K562 (cell line): Measurements from ENCODE around the gene FAM161A. TPM values are rescaled to one million over a fixed set of nuclear protein-coding genes. Genes with fewer than 3 reads are reported as not detected.

Experiments used
- ATAC-seq: fragments of 200-7000 bp; cut with Tn5 transposase; 3 replicates; pipeline ENCODE4 v1.9.1; 2020; ENCODE audit warnings: moderate library complexity
- BruUV-seq: library from RNA; stranded (reverse); fragments of 400-500 nt; replicated peaks from 2 replicates; lab custom pipeline; 2021; lab: Mats Ljungman, UMichigan
- CTCF ChIA-PET: fragments of 300-600 bp; formaldehyde crosslinking; extraction: SDS; loops from one replicate; lab custom pipeline; 2021; ENCODE audit warnings: low intra/inter-chr PET ratio; lab: Yijun Ruan, JAX
- POLR2A ChIA-PET: fragments of 300-600, 350-650 bp; sonication (Branson Sonifier 250); formaldehyde crosslinking; extraction: SDS; loops from one replicate; lab custom pipeline; 2021; ENCODE audit warnings: antibody characterized with exemption, inconsistent platforms; lab: Yijun Ruan, JAX
- DNase-seq, 4 experiments: peaks; one replicate each; pipeline versions ENCODE4 v3.0.0 to v3.0.0-alpha.2; 2011 to 2018; ENCODE audit warnings: low spot score in 3 of 4, mixed read lengths in 3 of 4; ENCODE audit errors: extremely low read depth in 1 of 4
- FAIRE-seq: peaks from 2 replicates; lab custom pipeline; 2011; peaks lifted over from hg19 to GRCh38; lab: Jason Lieb, UNC
- H2AFZ ChIP-seq: 2 replicates; pipeline ENCODE4 v1.6.0; 2011; ENCODE audit warnings: low read depth, low read length, control low read depth, inconsistent platforms
- H3K27ac ChIP-seq: fragments of 200-600 bp; 3 replicates; pipeline ENCODE4 v1.8.0; 2011; ENCODE audit warnings: low read depth, mild to moderate bottlenecking, control low read depth, inconsistent platforms, low read length, moderate library complexity, mixed read lengths; ENCODE audit errors: extremely low read depth
- H3K27me3 ChIP-seq, 2 experiments: fragments of 300-600 bp in 1 of 2; 2 replicates in 1 of 2; 3 replicates in 1 of 2; pipeline versions ENCODE4 v1.6.0 to v1.8.0; 2011; ENCODE audit warnings: inconsistent platforms in 2 of 2, low read length in 2 of 2, mild to moderate bottlenecking in 1 of 2, mixed read lengths in 1 of 2, moderate library complexity in 1 of 2; ENCODE audit not compliant: control insufficient read depth in 2 of 2, insufficient read depth in 2 of 2
- H3K36me3 ChIP-seq: fragments of 300-600 bp; 3 replicates; pipeline ENCODE4 v1.8.0; 2011; ENCODE audit warnings: mild to moderate bottlenecking, low read length, inconsistent platforms; ENCODE audit not compliant: control insufficient read depth, insufficient read depth
- H3K4me1 ChIP-seq, 2 experiments: fragments of 200-600 bp in 1 of 2; replicated peaks in 1 of 2; 2 replicates in 1 of 2; 3 replicates in 1 of 2; pipeline versions ENCODE4 v1.5.1 to v1.8.0; 2011; ENCODE audit warnings: inconsistent platforms in 2 of 2, low read length in 2 of 2, mild to moderate bottlenecking in 1 of 2, mixed read lengths in 1 of 2, moderate library complexity in 1 of 2; ENCODE audit not compliant: control insufficient read depth in 2 of 2, insufficient read depth in 2 of 2
- H3K4me2 ChIP-seq: 2 replicates; pipeline ENCODE4 v1.6.1; 2011; ENCODE audit warnings: low read length, control low read depth, inconsistent platforms, mixed read lengths; ENCODE audit not compliant: insufficient read depth
- H3K4me3 ChIP-seq: fragments of 200-600 bp; sonication (generic), shearing (Covaris generic); 2 replicates; pipeline ENCODE4 v1.5.1; 2016; ENCODE audit warnings: control low read depth, inconsistent platforms
- H3K79me2 ChIP-seq: fragments of 200-600 bp; 3 replicates; pipeline ENCODE4 v1.8.0; 2011; ENCODE audit warnings: low read length, inconsistent platforms; ENCODE audit not compliant: control insufficient read depth, insufficient read depth
- H3K9ac ChIP-seq, 2 experiments: 2 replicates each; pipeline versions ENCODE4 v1.6.0 to v1.6.1; 2011; ENCODE audit warnings: low read depth in 2 of 2, low read length in 2 of 2, control low read depth in 1 of 2, inconsistent platforms in 1 of 2, mild to moderate bottlenecking in 1 of 2, mixed read lengths in 1 of 2; ENCODE audit not compliant: insufficient read depth in 1 of 2
- H3K9me1 ChIP-seq: one replicate; pipeline ENCODE4 v1.6.0; 2011; ENCODE audit warnings: inconsistent platforms, mild to moderate bottlenecking, low read length, moderate library complexity; ENCODE audit not compliant: control insufficient read depth, insufficient read depth
- H3K9me3 ChIP-seq: replicated peaks from 2 replicates; pipeline ENCODE4 v1.5.1; 2011; ENCODE audit warnings: low read depth, low read length, inconsistent platforms; ENCODE audit not compliant: control insufficient read depth, insufficient read depth
- H4K20me1 ChIP-seq: replicated peaks from 2 replicates; pipeline ENCODE4 v1.6.1; 2011; ENCODE audit warnings: low read length, inconsistent platforms, mixed read lengths; ENCODE audit not compliant: control insufficient read depth, insufficient read depth
- AFF1 ChIP-seq, 2 experiments: fragments of 450-650 bp; IDR thresholded peaks; 2 replicates each; pipeline ENCODE4 v1.6.1; 2018; ENCODE audit warnings: mild to moderate bottlenecking in 2 of 2, low read depth in 1 of 2; ENCODE audit not compliant: partially characterized antibody in 2 of 2
- C11orf30 ChIP-seq: fragments of 450-650 bp; IDR thresholded peaks from 2 replicates; pipeline ENCODE4 v1.6.1; 2016; ENCODE audit warnings: low read depth, mild to moderate bottlenecking
- GMEB1 ChIP-seq: fragments of 250-450 bp; sonication (Bioruptor Pico); IDR thresholded peaks from 2 replicates; pipeline ENCODE4 v1.4.0; 2020; ENCODE audit warnings: mild to moderate bottlenecking
- HINFP ChIP-seq: fragments of 450-650 bp; conservative IDR thresholded peaks from 2 replicates; pipeline ENCODE4 v1.6.1; 2016; ENCODE audit warnings: missing genetic modification characterization, low read depth, mild to moderate bottlenecking, control low read depth, missing compliant biosample characterization
- HIVEP1 ChIP-seq: fragments of 250-450 bp; sonication (Bioruptor Pico); IDR thresholded peaks from 2 replicates; pipeline ENCODE4 v1.4.0; 2020; ENCODE audit warnings: mild to moderate bottlenecking
- MAFF ChIP-seq: IDR thresholded peaks from 2 replicates; pipeline ENCODE4 v1.6.1; 2012; ENCODE audit warnings: low read length, improper control_type of control experiment
- MAFK ChIP-seq: IDR thresholded peaks from 2 replicates; pipeline ENCODE4 v1.6.1; 2011; ENCODE audit warnings: low read length, improper control_type of control experiment
- MYBL2 ChIP-seq, 2 experiments: fragments of 450-650 bp in 1 of 2; sonication (generic) in 1 of 2; formaldehyde crosslinking in 1 of 2; IDR thresholded peaks; 2 replicates each; pipeline versions ENCODE4 v1.6.1 to v1.8.1; 2017 to 2022; ENCODE audit warnings: borderline replicate concordance in 1 of 2, inconsistent platforms in 1 of 2, low read depth in 1 of 2, mild to moderate bottlenecking in 1 of 2, missing genetic modification reagents in 1 of 2, moderate library complexity in 1 of 2
- NUFIP1 ChIP-seq: fragments of 450-650 bp; IDR thresholded peaks from 2 replicates; pipeline ENCODE4 v1.6.1; 2018; ENCODE audit not compliant: partially characterized antibody
- THRB ChIP-seq: fragments of 450-650 bp; formaldehyde crosslinking; conservative IDR thresholded peaks from 2 replicates; pipeline ENCODE4 v1.4.0; 2022; ENCODE audit warnings: mild to moderate bottlenecking, missing genetic modification characterization
- U2AF1 ChIP-seq: fragments of 200-400 bp; formaldehyde crosslinking; optimal IDR thresholded peaks from 2 replicates; pipeline ENCODE3; 2017; ENCODE audit warnings: mild to moderate bottlenecking, low read depth, low read length, moderate library complexity
- ZNF124 ChIP-seq: sonication (generic); formaldehyde crosslinking; IDR thresholded peaks from 2 replicates; pipeline ENCODE4 v1.8.1; 2022; ENCODE audit warnings: missing genetic modification reagents
- ZNF668 ChIP-seq: fragments of 250-450 bp; sonication (Bioruptor Pico); IDR thresholded peaks from 2 replicates; pipeline ENCODE4 v1.8.0; 2022; ENCODE audit warnings: mild to moderate bottlenecking, inconsistent platforms
- WGBS: fragments of 100-300 bp; shearing (Covaris generic); methylation state at CpG from one replicate; pipeline ENCODE4 v1.1.6; 2016; ENCODE audit warnings: low coverage, mixed read lengths; ENCODE audit not compliant: insufficient coverage; ENCODE audit errors: missing lambda C conversion rate; 5-methylcytosine and 5-hydroxymethylcytosine counted together
- in situ Hi-C: fragments of 300-500 bp; cut with MboI; formaldehyde crosslinking; loops from 4 replicates; pipeline ENCODE4 v1.15.0; 2018; ENCODE audit warnings: inconsistent platforms, mixed read lengths
- intact Hi-C: fragments of 100-400 bp; cut with micrococcal nuclease; formaldehyde crosslinking; loops from 2 replicates; pipeline ENCODE4 v1.14.2; 2022
- polyA plus RNA-seq, 8 experiments: library from polyadenylated mRNA; depleted of rRNA in 4 of 8; stranded (reverse) in 5 of 8; unstranded in 3 of 8; fragments of >200 nt; fragmentation: Nextera tagmentation in 2 of 8; fragmentation: Illumina TruSeq in 1 of 8; extraction: Ambion mirVana in 2 of 8; extraction: Trizol in 1 of 8; gene quantifications; 2 replicates each; pipeline versions ENCODE4 v1.2.1 to v1.2.3, GENCODE V29; 2011 to 2014; ENCODE audit warnings: inconsistent platforms in 1 of 8, missing spikeins in 1 of 8
- total RNA-seq, 7 experiments: library from RNA; depleted of rRNA in 6 of 7; stranded (reverse); fragments of >200 nt in 6 of 7; fragmentation: Illumina TruSeq in 2 of 7; extraction: Trizol in 2 of 7; gene quantifications; 2 replicates each; pipeline versions ENCODE4 v1.2.1 to v1.2.3, GENCODE V29; 2011 to 2021; ENCODE audit warnings: low replicate concordance in 1 of 7

Gene FAM161A
- total and polyA plus RNA-seq, 9 of the 15 experiments (the other 6 are each of a cell fraction or from before 2014, with no cell fraction given) = 0.27 to 1.4 (median 0.80) TPM

- POLR2A ChIA-PET = no interaction called here
- 23% methylated on average over 11 of the region's 11 CpGs for WGBS
- TF ChIP-seq MYBL2 (IDR thresholded peaks at IDR 0.05; ENCODE audit: low read depth) (no peak), MYBL2 (CRISPR knock-in tag; IDR thresholded peaks at IDR 0.05; ENCODE audit: borderline replicate concordance) (no peak), C11orf30 (peak; percentile 72), NUFIP1 (no peak), HIVEP1 (CRISPR knock-in tag) (no peak), MAFK (peak; percentile 9; the same call in 1 of the 2 replicates), AFF1 (IDR thresholded peaks at IDR 0.05; ENCODE audit: low read depth in 1 of 2, partially characterized antibody in 2 of 2) (no peak), ZNF124 (CRISPR knock-in tag) (no peak), GMEB1 (CRISPR knock-in tag) (no peak), MAFF (peak; percentile 43; the same call in 1 of the 2 replicates), THRB (CRISPR knock-in tag) (no peak), HINFP (tag) (no peak), U2AF1 (no peak), ZNF668 (CRISPR knock-in tag) (no peak)
Observed at GRCh38 chr2:61832183-61832841, 21.5 kb downstream of the FAM161A start.

More at GRCh38 chr2:61832183-61832841, 21.5 kb downstream of the FAM161A start:
- CTCF ChIA-PET = no interaction called here
- Histone ChIP-seq H3K27ac (no peak overlapping the region), H3K27me3 (no peaks in the 10 kb centered on the region), H3K36me3 (no peaks in the 10 kb centered on the region), H2AFZ (peak overlapping the region; percentile 49), H3K4me3 (no peak overlapping the region), H3K4me2 (no peak overlapping the region), H4K20me1 (no peaks in the 10 kb centered on the region), H3K9me1 (no peaks in the 10 kb centered on the region), H3K9me3 (no peaks in the 10 kb centered on the region), H3K79me2 (no peaks in the 10 kb centered on the region), H3K9ac (no peak overlapping the region; a peak in 1 of 4 replicates), H3K4me1 (no peaks in the 10 kb centered on the region)
- in situ Hi-C loops (no loop called here), intact Hi-C loops (no loop called here)
- no TSS peak for BruUV-seq
- no peak for DNase-seq
- peak; percentile 75 for ATAC-seq
- no peak for FAIRE-seq
